ENCODE data around the gene NDRG2. TPM values are rescaled to one million over a fixed set of nuclear protein-coding genes. Genes with fewer than 3 reads are reported as not detected.

The NDRG2 gene
- total and polyA plus RNA-seq, 12 donors, result 242 to 420 (median 293) TPM

DNA sequence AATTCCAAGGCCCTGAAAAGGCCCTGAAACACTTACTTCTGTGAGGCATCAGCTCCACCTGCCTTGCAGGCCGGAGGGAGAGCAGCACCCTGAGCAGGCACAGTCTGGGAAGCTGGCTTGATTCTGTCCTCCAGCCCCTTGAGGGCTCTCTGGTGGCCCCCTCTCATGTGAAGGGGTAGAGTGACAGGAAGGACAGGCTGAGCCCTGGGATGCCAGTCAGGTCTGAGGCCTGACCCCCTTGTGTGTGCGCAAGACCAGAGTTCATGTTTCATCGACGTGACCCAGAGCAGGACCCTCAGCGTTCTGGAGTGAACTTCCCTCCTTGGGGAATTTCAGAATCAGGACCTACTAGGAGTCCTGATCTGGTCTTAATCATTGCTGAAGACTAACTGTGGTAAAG is 34.0 kb upstream of the NDRG2 start:
- intact Hi-C loops (cut with DNase I), result loop anchor here in 1 of 10 donors (10.0 kb wide), 1 partner anchor 514 kb away; no protein-coding TSS in a partner anchor
- H3K4me1 ChIP-seq, result peaks cover 0 to 16% (median 9%) of the 10 kb centered on the region in 9 donors
- H3K27me3 ChIP-seq, result no peaks in the 10 kb centered on the region
- H3K9me3 ChIP-seq, result no peaks in the 10 kb centered on the region
- ATAC-seq, result no peak
- no peaks in the 10 kb centered on the region for H3K36me3 ChIP-seq
- TF ChIP-seq, protein P1, sequence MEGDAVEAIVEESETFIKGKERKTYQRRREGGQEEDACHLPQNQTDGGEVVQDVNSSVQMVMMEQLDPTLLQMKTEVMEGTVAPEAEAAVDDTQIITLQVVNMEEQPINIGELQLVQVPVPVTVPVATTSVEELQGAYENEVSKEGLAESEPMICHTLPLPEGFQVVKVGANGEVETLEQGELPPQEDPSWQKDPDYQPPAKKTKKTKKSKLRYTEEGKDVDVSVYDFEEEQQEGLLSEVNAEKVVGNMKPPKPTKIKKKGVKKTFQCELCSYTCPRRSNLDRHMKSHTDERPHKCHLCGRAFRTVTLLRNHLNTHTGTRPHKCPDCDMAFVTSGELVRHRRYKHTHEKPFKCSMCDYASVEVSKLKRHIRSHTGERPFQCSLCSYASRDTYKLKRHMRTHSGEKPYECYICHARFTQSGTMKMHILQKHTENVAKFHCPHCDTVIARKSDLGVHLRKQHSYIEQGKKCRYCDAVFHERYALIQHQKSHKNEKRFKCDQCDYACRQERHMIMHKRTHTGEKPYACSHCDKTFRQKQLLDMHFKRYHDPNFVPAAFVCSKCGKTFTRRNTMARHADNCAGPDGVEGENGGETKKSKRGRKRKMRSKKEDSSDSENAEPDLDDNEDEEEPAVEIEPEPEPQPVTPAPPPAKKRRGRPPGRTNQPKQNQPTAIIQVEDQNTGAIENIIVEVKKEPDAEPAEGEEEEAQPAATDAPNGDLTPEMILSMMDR (IDR thresholded peaks at IDR 0.05), result no peak
- 87 to 88% methylated on average over 5 of the region's 5 CpGs for WGBS, 2 donors
- no peak overlapping the region for H3K27ac ChIP-seq
- H3K4me3 ChIP-seq, result no peak overlapping the region
- no peak for DNase-seq

DNA sequence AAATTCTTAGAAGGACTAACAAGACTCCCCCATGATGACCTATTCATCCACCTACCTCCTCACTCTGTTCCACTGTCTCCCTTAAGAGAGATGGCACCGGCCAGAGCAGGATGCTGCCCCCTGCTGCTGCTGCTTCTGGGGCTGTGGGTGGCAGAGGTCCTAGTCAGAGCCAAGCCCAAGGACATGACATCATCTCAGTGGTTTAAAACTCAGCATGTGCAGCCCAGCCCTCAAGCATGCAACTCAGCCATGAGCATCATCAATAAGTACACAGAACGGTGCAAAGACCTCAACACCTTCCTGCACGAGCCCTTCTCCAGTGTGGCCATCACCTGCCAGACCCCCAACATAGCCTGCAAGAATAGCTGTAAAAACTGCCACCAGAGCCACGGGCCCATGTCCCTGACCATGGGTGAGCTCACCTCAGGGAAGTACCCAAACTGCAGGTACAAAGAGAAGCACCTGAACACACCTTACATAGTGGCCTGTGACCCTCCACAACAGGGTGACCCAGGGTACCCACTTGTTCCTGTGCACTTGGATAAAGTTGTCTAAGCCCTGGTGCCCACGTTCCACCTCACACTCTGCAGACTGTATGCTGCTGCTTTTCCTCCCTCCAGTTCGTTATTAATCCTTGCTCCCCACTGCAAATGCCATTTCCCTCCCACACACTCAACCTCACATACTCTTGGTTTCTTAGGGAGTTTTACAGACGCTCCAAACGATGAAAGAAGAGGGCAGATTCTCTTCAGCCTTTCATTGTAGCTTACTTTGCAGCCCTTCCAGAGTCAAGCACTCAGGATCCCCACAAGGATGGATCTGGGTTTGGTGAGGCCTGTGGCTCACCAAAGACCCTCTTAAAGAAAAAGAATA is 33.2 kb upstream of the NDRG2 start, which contains the start of gene RNASE8:
TSS of gene RNASE8 (plus strand) at position 20 of the 873 bp plus-strand sequence. CDS start at position 91, 71 bp downstream.
- H3K4me3 ChIP-seq, result no peak within 1 kb of the TSS
- no peaks in the 10 kb centered on the region for H3K27me3 ChIP-seq
- no peaks in the 10 kb centered on the region for H3K36me3 ChIP-seq
- no peaks in the 10 kb centered on the region for H3K9me3 ChIP-seq
- DNase-seq (no peak), ATAC-seq (peak in 1 of 8 donors; percentile 43)
- WGBS, 2 donors, result 66 to 77% methylated on average over 8 of the region's 8 CpGs
- H3K4me1 ChIP-seq, result peaks cover 0 to 10% (median 2%) of the 10 kb centered on the region in 9 donors
- intact Hi-C loops (cut with DNase I), result loop anchor here in 1 of 10 donors (10.0 kb wide), 1 partner anchor 513 kb away; no protein-coding TSS in a partner anchor
- TF ChIP-seq, protein P1 (IDR thresholded peaks at IDR 0.05), result peak in 2 of 9 donors; percentile 9 to 14
- H3K27ac ChIP-seq, result no peak within 1 kb of the TSS

DNA sequence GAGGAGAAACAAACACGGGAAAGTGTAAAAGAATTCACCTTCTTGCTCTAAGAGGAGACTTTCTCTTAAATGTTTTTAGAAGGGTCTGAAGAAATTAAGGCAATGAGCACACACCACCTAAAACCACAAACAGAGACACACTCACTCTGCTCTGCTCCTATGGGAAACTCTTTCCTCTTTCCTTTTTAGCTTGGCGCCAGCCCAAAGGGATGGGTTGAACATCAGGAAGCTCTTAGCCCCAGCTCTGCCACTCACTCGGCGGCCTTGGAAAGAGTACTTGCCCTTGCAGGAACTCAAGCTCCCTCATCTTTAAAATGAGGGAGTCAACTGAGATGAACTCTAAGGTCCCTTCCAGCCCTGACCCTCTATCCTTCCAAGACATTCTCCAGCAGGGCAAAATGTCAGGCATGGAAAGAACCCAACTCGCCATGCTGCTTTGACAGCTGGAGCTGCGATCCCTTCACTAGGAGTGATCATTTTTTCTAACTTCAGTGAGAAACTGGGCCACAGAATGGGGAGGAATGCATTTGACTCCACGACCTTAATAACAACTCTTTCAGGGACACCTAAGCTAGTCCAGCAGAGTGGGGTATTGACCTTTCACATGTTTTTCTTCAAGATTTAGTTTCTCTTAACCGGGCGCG is 31.8 kb upstream of the NDRG2 start:
- TF ChIP-seq, protein P1 (IDR thresholded peaks at IDR 0.05), result no peak
- intact Hi-C loops (cut with DNase I), result loop anchor here in 1 of 10 donors (10.0 kb wide), 1 partner anchor 512 kb away; no protein-coding TSS in a partner anchor
- Histone ChIP-seq H3K27me3 (no peaks in the 10 kb centered on the region), H3K4me1 (peaks cover 0 to 10% (median 0%) of the 10 kb centered on the region in 9 donors), H3K27ac (no peak overlapping the region), H3K36me3 (no peaks in the 10 kb centered on the region), H3K9me3 (no peaks in the 10 kb centered on the region), H3K4me3 (no peak overlapping the region)
- 78% methylated on average over 10 of the region's 10 CpGs for WGBS, 2 donors
- DNase-seq, result no peak
- peak in 1 of 8 donors; percentile 43 for ATAC-seq

GRCh38 chr14:21055432-21056117 is 30.7 kb upstream of the NDRG2 start:
- WGBS, 2 donors, result 71 to 77% methylated on average over 5 of the region's 5 CpGs
- TF ChIP-seq, protein P1 (IDR thresholded peaks at IDR 0.05), result no peak
- Histone ChIP-seq H3K27ac (no peak overlapping the region), H3K4me3 (no peak overlapping the region), H3K9me3 (no peaks in the 10 kb centered on the region), H3K36me3 (no peaks in the 10 kb centered on the region), H3K4me1 (peaks cover 0 to 10% (median 0%) of the 10 kb centered on the region in 9 donors), H3K27me3 (no peaks in the 10 kb centered on the region)
- no peak for DNase-seq
- intact Hi-C loops (cut with DNase I), result loop anchor here in 1 of 10 donors (10.0 kb wide), 1 partner anchor 511 kb away; no protein-coding TSS in a partner anchor
- no peak for ATAC-seq

Measured in heart right ventricle (tissue), 16 donors.